ENCODE data around the gene CYP2C9. TPM values are rescaled to one million over a fixed set of nuclear protein-coding genes. Genes with fewer than 3 reads are reported as not detected.
"Not testable (repeated sequence)": the region's sequence is repeated elsewhere in the genome, so short reads cannot be mapped to it uniquely, and the experiment has no call there.

CYP2C9 gene
- total RNA-seq: not detected

GRCh38 chr10:94938383-94938782, at the start of gene CYP2C9:
CYP2C9 (plus strand) TSS chr10:94938658; CDS start chr10:94938683, 25 bp downstream.
- peaks cover 7% of the 10 kb centered on the region for H3K9me3 Mint-ChIP-seq (ENCODE audit: low read depth)
- no peak for ATAC-seq
- no peaks in the 10 kb centered on the region for H3K4me1 Mint-ChIP-seq
- H3K4me3 Mint-ChIP-seq: no peak within 1 kb of the TSS
- no peak within 1 kb of the TSS for H3K27ac Mint-ChIP-seq
- no peaks in the 10 kb centered on the region for H3K36me3 Mint-ChIP-seq
- CTCF ChIA-PET: no interaction called here
- H3K27me3 Mint-ChIP-seq: no peaks in the 10 kb centered on the region
- DNase-seq: no peak

- Mint-ChIP-seq H3K4me3 (no peak overlapping the region), H3K9me3 (ENCODE audit: low read depth) (no peaks in the 10 kb centered on the region), H3K27ac (no peak overlapping the region), H3K27me3 (no peaks in the 10 kb centered on the region), H3K4me1 (no peaks in the 10 kb centered on the region), H3K36me3 (no peaks in the 10 kb centered on the region)
- CTCF ChIA-PET: no interaction called here
- DNase-seq (no peak), ATAC-seq (no peak)
Observed at GRCh38 chr10:94889123-94889522, 49.3 kb upstream of the CYP2C9 start.

- H3K27me3 Mint-ChIP-seq: no peaks in the 10 kb centered on the region
- no peak overlapping the region for H3K4me3 Mint-ChIP-seq
- H3K4me1 Mint-ChIP-seq: no peaks in the 10 kb centered on the region
- no peak overlapping the region for H3K27ac Mint-ChIP-seq
- CTCF ChIA-PET: no interaction called here
- DNase-seq (no peak), ATAC-seq (no peak)
- no peaks in the 10 kb centered on the region for H3K36me3 Mint-ChIP-seq
- no peaks in the 10 kb centered on the region for H3K9me3 Mint-ChIP-seq (ENCODE audit: low read depth)
Observed at GRCh38 chr10:94890264-94891022, 48.0 kb upstream of the CYP2C9 start.

DNA sequence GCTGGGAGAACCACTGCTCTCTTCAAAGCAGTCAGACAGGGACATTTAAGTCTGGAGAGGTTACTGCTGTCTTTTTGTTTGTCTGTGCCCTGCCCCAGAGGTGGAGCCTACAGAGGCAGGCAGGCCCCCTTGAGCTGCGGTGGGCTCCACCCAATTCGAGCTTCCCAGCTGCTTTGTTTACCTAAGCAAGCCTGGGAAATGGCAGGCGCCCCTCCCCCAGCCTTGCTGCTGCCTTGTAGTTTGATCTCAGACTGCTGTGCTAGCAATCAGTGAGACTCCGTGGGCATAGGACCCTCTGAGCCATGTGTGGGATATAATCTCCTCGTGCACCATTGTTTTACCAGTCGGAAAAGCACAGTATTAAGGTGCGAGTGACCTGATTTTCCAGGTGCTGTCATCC, 40.0 kb upstream of the CYP2C9 start:
- H3K4me1 Mint-ChIP-seq; H3K27me3 Mint-ChIP-seq; H3K4me3 Mint-ChIP-seq; ATAC-seq; DNase-seq; H3K9me3 Mint-ChIP-seq (ENCODE audit: low read depth); H3K36me3 Mint-ChIP-seq; CTCF ChIA-PET; H3K27ac Mint-ChIP-seq: not testable (repeated sequence)

GRCh38 chr10:94902080-94902479, 36.4 kb upstream of the CYP2C9 start:
- ATAC-seq (no peak), DNase-seq (no peak)
- no peaks in the 10 kb centered on the region for H3K36me3 Mint-ChIP-seq
- H3K4me1 Mint-ChIP-seq: no peaks in the 10 kb centered on the region
- no peaks in the 10 kb centered on the region for H3K9me3 Mint-ChIP-seq (ENCODE audit: low read depth)
- no peak overlapping the region for H3K27ac Mint-ChIP-seq
- CTCF ChIA-PET: no interaction called here
- no peaks in the 10 kb centered on the region for H3K27me3 Mint-ChIP-seq
- no peak overlapping the region for H3K4me3 Mint-ChIP-seq

GRCh38 chr10:94902570-94902969, 35.9 kb upstream of the CYP2C9 start:
- no peak overlapping the region for H3K27ac Mint-ChIP-seq
- no peaks in the 10 kb centered on the region for H3K9me3 Mint-ChIP-seq (ENCODE audit: low read depth)
- ATAC-seq: no peak
- CTCF ChIA-PET: no interaction called here
- H3K27me3 Mint-ChIP-seq: no peaks in the 10 kb centered on the region
- no peaks in the 10 kb centered on the region for H3K4me1 Mint-ChIP-seq
- H3K36me3 Mint-ChIP-seq: no peaks in the 10 kb centered on the region
- H3K4me3 Mint-ChIP-seq: no peak overlapping the region
- DNase-seq: no peak

GRCh38 chr10:94904506-94905148, 33.8 kb upstream of the CYP2C9 start:
- H3K9me3 Mint-ChIP-seq (ENCODE audit: low read depth); H3K27ac Mint-ChIP-seq; DNase-seq; H3K27me3 Mint-ChIP-seq; H3K4me3 Mint-ChIP-seq; H3K36me3 Mint-ChIP-seq; ATAC-seq; CTCF ChIA-PET; H3K4me1 Mint-ChIP-seq: not testable (repeated sequence)

- no peaks in the 10 kb centered on the region for H3K4me1 Mint-ChIP-seq
- no peak overlapping the region for H3K27ac Mint-ChIP-seq
- CTCF ChIA-PET: no interaction called here
- DNase-seq (no peak), ATAC-seq (no peak)
- H3K9me3 Mint-ChIP-seq (ENCODE audit: low read depth): peaks cover 7% of the 10 kb centered on the region
- H3K4me3 Mint-ChIP-seq: no peak overlapping the region
- H3K36me3 Mint-ChIP-seq: no peaks in the 10 kb centered on the region
- no peaks in the 10 kb centered on the region for H3K27me3 Mint-ChIP-seq
Observed at GRCh38 chr10:94916423-94916822, 22.0 kb upstream of the CYP2C9 start.

DNA sequence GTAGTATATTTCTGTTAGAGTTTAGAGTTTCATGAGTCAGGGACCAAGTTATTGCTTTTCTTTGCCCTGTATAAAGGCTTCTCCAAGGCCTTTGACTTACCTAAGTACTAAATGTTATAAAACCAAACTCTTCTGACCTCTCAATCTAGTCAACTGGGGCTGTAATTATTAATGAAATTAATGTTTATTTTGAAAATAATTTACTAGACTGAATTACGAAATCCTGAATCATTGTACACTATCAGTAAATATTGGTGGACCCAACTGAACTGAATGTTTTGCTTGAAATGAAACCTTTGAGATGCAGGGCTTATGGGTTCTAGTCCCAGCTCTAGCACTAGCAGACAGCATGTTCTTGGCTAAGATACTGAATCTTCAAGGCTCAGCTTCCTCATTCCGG, 1.7 kb upstream of the CYP2C9 start:
- no peak for ATAC-seq
- no peaks in the 10 kb centered on the region for H3K4me1 Mint-ChIP-seq

DNA sequence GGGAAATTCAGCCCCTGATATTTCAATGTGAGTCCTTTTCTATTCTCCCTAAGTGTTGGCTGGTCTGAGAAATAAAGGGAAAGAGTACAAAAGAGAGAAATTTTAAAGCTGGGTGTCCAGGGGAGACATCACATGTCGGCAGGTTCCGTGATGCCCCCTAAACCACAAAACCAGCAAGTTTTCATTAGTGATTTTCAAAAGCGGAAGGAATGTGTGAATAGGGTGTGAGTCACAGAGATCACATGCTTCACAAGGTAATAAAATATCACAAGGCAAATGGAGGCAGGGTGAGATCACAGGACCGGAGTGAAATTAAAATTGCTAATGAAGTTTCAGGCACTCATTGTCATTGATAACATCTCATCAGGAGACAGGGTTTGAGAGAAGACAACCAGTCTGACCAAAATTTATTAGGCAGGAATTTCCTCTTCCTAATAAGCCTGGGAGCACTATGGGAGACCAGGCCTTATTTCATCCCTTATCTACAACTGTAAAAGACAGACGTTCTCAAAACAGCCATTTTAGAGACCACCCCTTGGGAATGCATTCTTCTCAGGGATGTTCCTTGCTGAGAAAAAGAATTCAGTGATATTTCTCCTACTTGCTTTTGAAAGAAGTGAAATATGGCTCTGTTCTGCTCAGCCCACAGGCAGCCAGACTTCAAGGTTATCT, 5.1 kb downstream of the CYP2C9 start:
- H3K27ac Mint-ChIP-seq, DNase-seq, H3K4me1 Mint-ChIP-seq, H3K36me3 Mint-ChIP-seq, H3K27me3 Mint-ChIP-seq, ATAC-seq, CTCF ChIA-PET, H3K4me3 Mint-ChIP-seq: not testable (repeated sequence)
- H3K9me3 Mint-ChIP-seq (ENCODE audit: low read depth): peaks cover 11% of the 10 kb centered on the region

More for the DNA sequence above, 1.7 kb upstream of the CYP2C9 start:
- Mint-ChIP-seq H3K9me3 (ENCODE audit: low read depth) (peaks cover 3% of the 10 kb centered on the region), H3K27me3 (no peaks in the 10 kb centered on the region), H3K27ac (no peak overlapping the region), H3K36me3 (no peaks in the 10 kb centered on the region), H3K4me3 (no peak overlapping the region)
- CTCF ChIA-PET: no interaction called here
- no peak for DNase-seq

- H3K36me3 Mint-ChIP-seq; H3K27ac Mint-ChIP-seq; ATAC-seq; H3K9me3 Mint-ChIP-seq (ENCODE audit: low read depth); CTCF ChIA-PET; H3K27me3 Mint-ChIP-seq; H3K4me1 Mint-ChIP-seq; DNase-seq; H3K4me3 Mint-ChIP-seq: not testable (repeated sequence)
Observed at GRCh38 chr10:94946181-94946580, 7.7 kb downstream of the CYP2C9 start.

- Mint-ChIP-seq H3K27me3 (no peaks in the 10 kb centered on the region), H3K27ac (no peak overlapping the region), H3K9me3 (ENCODE audit: low read depth) (no peaks in the 10 kb centered on the region), H3K36me3 (no peaks in the 10 kb centered on the region), H3K4me1 (no peaks in the 10 kb centered on the region), H3K4me3 (no peak overlapping the region)
- CTCF ChIA-PET: interaction anchor here (1.6 kb wide), 1 partner anchor 11 kb away, joined by 3 read pairs; no protein-coding TSS in a partner anchor
- no peak for ATAC-seq
- DNase-seq: no peak
Observed at GRCh38 chr10:94963901-94964300, 25.4 kb downstream of the CYP2C9 start.

- H3K36me3 Mint-ChIP-seq: no peaks in the 10 kb centered on the region
- H3K4me1 Mint-ChIP-seq: no peaks in the 10 kb centered on the region
- H3K9me3 Mint-ChIP-seq (ENCODE audit: low read depth): peaks cover 4% of the 10 kb centered on the region
- H3K27me3 Mint-ChIP-seq: no peaks in the 10 kb centered on the region
- no peak overlapping the region for H3K27ac Mint-ChIP-seq
- DNase-seq: no peak
- no peak for ATAC-seq
- no peak overlapping the region for H3K4me3 Mint-ChIP-seq
- CTCF ChIA-PET: no interaction called here
Observed at GRCh38 chr10:94983555-94983954, 45.1 kb downstream of the CYP2C9 start.

- H3K27ac Mint-ChIP-seq: no peak overlapping the region
- no peaks in the 10 kb centered on the region for H3K4me1 Mint-ChIP-seq
- H3K4me3 Mint-ChIP-seq: no peak overlapping the region
- DNase-seq: no peak
- H3K9me3 Mint-ChIP-seq (ENCODE audit: low read depth): peaks cover 19% of the 10 kb centered on the region
- CTCF ChIA-PET: no interaction called here
- H3K27me3 Mint-ChIP-seq: no peaks in the 10 kb centered on the region
- no peak for ATAC-seq
- no peaks in the 10 kb centered on the region for H3K36me3 Mint-ChIP-seq
Observed at GRCh38 chr10:94989192-94989591, 50.7 kb downstream of the CYP2C9 start.
